Parathyroid adenoma (tissue), 2 donors: ENCODE data around the gene ZNF140.

Experiments used
- H2AFZ ChIP-seq: fragments of 300-600 bp; sonication (generic); one replicate; pipeline ENCODE4 v1.7.0; 2017; ENCODE audit warnings: antibody characterized with exemption, mild to moderate bottlenecking
- H3K27ac ChIP-seq: fragments of 300-600 bp; sonication (generic); one replicate; pipeline ENCODE4 v1.7.0; 2017
- H3K27me3 ChIP-seq: fragments of 300-600 bp; sonication (generic); one replicate; pipeline ENCODE4 v1.7.0; 2017; ENCODE audit warnings: low read length; ENCODE audit not compliant: control insufficient read depth, insufficient read depth
- H3K36me3 ChIP-seq: fragments of 300-600 bp; sonication (generic); one replicate; pipeline ENCODE4 v1.7.0; 2017; ENCODE audit warnings: low read length; ENCODE audit not compliant: control insufficient read depth, insufficient read depth
- H3K4me1 ChIP-seq: fragments of 300-600 bp; sonication (generic); one replicate; pipeline ENCODE4 v1.7.0; 2017; ENCODE audit warnings: control low read depth
- H3K4me2 ChIP-seq: fragments of 300-600 bp; sonication (generic); one replicate; pipeline ENCODE4 v1.7.0; 2017; ENCODE audit warnings: low read length
- H3K4me3 ChIP-seq: fragments of 300-600 bp; sonication (generic); one replicate; pipeline ENCODE4 v1.7.0; 2017; ENCODE audit warnings: low read depth, low read length
- H3K79me2 ChIP-seq: fragments of 300-600 bp; sonication (generic); one replicate; pipeline ENCODE4 v1.7.0; 2017; ENCODE audit warnings: control low read depth
- H3K9ac ChIP-seq: fragments of 300-600 bp; sonication (generic); one replicate; pipeline ENCODE4 v1.7.0; 2017; ENCODE audit warnings: mild to moderate bottlenecking
- H3K9me3 ChIP-seq: fragments of 300-600 bp; sonication (generic); one replicate; pipeline ENCODE4 v1.7.0; 2017; ENCODE audit warnings: low read length; ENCODE audit not compliant: control insufficient read depth
- CTCF ChIP-seq: fragments of 300-600 bp; sonication (generic); IDR thresholded peaks from one replicate; pipeline ENCODE4 v1.7.0; 2017; ENCODE audit warnings: antibody characterized with exemption, mild to moderate bottlenecking
- donor health status: primary hyperparathyroidism.

Gene ZNF140

GRCh38 chr12:133080368-133081158 is at the start of gene ZNF140:
ZNF140 (plus strand) TSS chr12:133080923; CDS start chr12:133081321, 398 bp downstream.
- Histone ChIP-seq H3K9me3 (no peaks in the 10 kb centered on the region), H3K27me3 (no peaks in the 10 kb centered on the region), H3K4me2 (peak within 1 kb of the TSS; percentile 70), H3K27ac (peak within 1 kb of the TSS; percentile 97), H3K4me1 (peaks cover 5% of the 10 kb centered on the region), H3K36me3 (no peaks in the 10 kb centered on the region), H3K4me3 (peak within 1 kb of the TSS; percentile 76), H3K79me2 (no peaks in the 10 kb centered on the region), H3K9ac (peak within 1 kb of the TSS; percentile 64), H2AFZ (peak within 1 kb of the TSS; percentile 94)
- TF ChIP-seq CTCF: peak; percentile 33

GRCh38 chr12:133037207-133038005 is 43.3 kb upstream of the ZNF140 start, which contains the start of gene ZNF84:
ZNF84 (plus strand) TSS chr12:133037509; CDS start chr12:133041468, 3,959 bp downstream.
- H3K36me3 ChIP-seq: no peaks in the 10 kb centered on the region
- no peaks in the 10 kb centered on the region for H3K4me1 ChIP-seq
- H3K27ac ChIP-seq: peak within 1 kb of the TSS; percentile 81
- no peaks in the 10 kb centered on the region for H3K27me3 ChIP-seq
- peaks cover 11% of the 10 kb centered on the region for H3K79me2 ChIP-seq
- no peaks in the 10 kb centered on the region for H3K9me3 ChIP-seq
- peak within 1 kb of the TSS; percentile 75 for H3K4me2 ChIP-seq
- H3K9ac ChIP-seq: peak within 1 kb of the TSS; percentile 33
- no peak for TF ChIP-seq CTCF
- H2AFZ ChIP-seq: peak within 1 kb of the TSS; percentile 90
- H3K4me3 ChIP-seq: peak within 1 kb of the TSS; percentile 73

- Histone ChIP-seq H3K4me2 (peak overlapping the region; percentile 75), H3K36me3 (no peaks in the 10 kb centered on the region), H3K27ac (peak overlapping the region; percentile 81), H3K9ac (no peak overlapping the region), H3K9me3 (no peaks in the 10 kb centered on the region), H3K27me3 (no peaks in the 10 kb centered on the region), H3K4me1 (no peaks in the 10 kb centered on the region), H3K4me3 (peak overlapping the region; percentile 73), H2AFZ (peak overlapping the region; percentile 90), H3K79me2 (peaks cover 11% of the 10 kb centered on the region)
- no peak for TF ChIP-seq CTCF
Measured at GRCh38 chr12:133038118-133038709, 42.5 kb upstream of the ZNF140 start.

- no peak for TF ChIP-seq CTCF
- H3K79me2 ChIP-seq: no peaks in the 10 kb centered on the region
- H3K9me3 ChIP-seq: peaks cover 6% of the 10 kb centered on the region
- no peak overlapping the region for H3K4me3 ChIP-seq
- no peaks in the 10 kb centered on the region for H3K27me3 ChIP-seq
- H3K27ac ChIP-seq: no peak overlapping the region
- no peaks in the 10 kb centered on the region for H3K4me1 ChIP-seq
- no peak overlapping the region for H3K4me2 ChIP-seq
- H2AFZ ChIP-seq: no peak overlapping the region
- H3K9ac ChIP-seq: no peak overlapping the region
- peaks cover 6% of the 10 kb centered on the region for H3K36me3 ChIP-seq
Measured at GRCh38 chr12:133046698-133047097, 34.0 kb upstream of the ZNF140 start.
